ENCODE data around the gene CORO1C.
A peak's percentile ranks its signal among the peaks of the same experiment; 100 is the strongest.
"Not testable (repeated sequence)": the region's sequence is repeated elsewhere in the genome, so short reads cannot be mapped to it uniquely, and the experiment has no call there.

The CORO1C gene

GRCh38 chr12:108629824-108630476, 101.4 kb downstream of the CORO1C start:
- DNase-seq = peak; percentile 46

- no peak for DNase-seq
Measured at GRCh38 chr12:108629151-108629550, 102.2 kb downstream of the CORO1C start.

- no peak for DNase-seq
Measured at GRCh38 chr12:108627134-108627920, 104.0 kb downstream of the CORO1C start.

GRCh38 chr12:108625228-108625627, 106.1 kb downstream of the CORO1C start:
- no peak for DNase-seq

- DNase-seq = no peak
Measured at GRCh38 chr12:108623577-108623976, 107.7 kb downstream of the CORO1C start.

GRCh38 chr12:108622921-108623514, 108.3 kb downstream of the CORO1C start:
- no peak for DNase-seq

GRCh38 chr12:108622421-108622820, 108.9 kb downstream of the CORO1C start:
- no peak for DNase-seq

- DNase-seq = no peak
Measured at GRCh38 chr12:108621161-108621560, 110.2 kb downstream of the CORO1C start.

GRCh38 chr12:108620236-108620879, 111.0 kb downstream of the CORO1C start:
- no peak for DNase-seq

- no peak for DNase-seq
Measured at GRCh38 chr12:108619369-108620160, 111.8 kb downstream of the CORO1C start.

GRCh38 chr12:108618953-108619274, 112.4 kb downstream of the CORO1C start:
- DNase-seq = not testable (repeated sequence)

- DNase-seq = peak; percentile 79
Measured at GRCh38 chr12:108618079-108618952, 113.0 kb downstream of the CORO1C start.

- DNase-seq = peak; percentile 75
Measured at GRCh38 chr12:108616941-108617858, 114.1 kb downstream of the CORO1C start.

GRCh38 chr12:108616359-108616758, 115.0 kb downstream of the CORO1C start:
- DNase-seq = no peak

GRCh38 chr12:108615918-108616317, 115.4 kb downstream of the CORO1C start:
- DNase-seq = no peak

- no peak for DNase-seq
Measured at GRCh38 chr12:108614639-108615038, 116.7 kb downstream of the CORO1C start.

- DNase-seq = no peak
Measured at GRCh38 chr12:108614041-108614440, 117.3 kb downstream of the CORO1C start.

GRCh38 chr12:108613548-108613947, 117.8 kb downstream of the CORO1C start:
- no peak for DNase-seq

GRCh38 chr12:108612788-108613282, 118.5 kb downstream of the CORO1C start:
- no peak for DNase-seq

- DNase-seq = peak; percentile 58
Measured at GRCh38 chr12:108611884-108612415, 119.4 kb downstream of the CORO1C start.

Measured in stimulated activated CD4-positive, alpha-beta T cell treated with anti-CD3 and anti-CD28 coated beads, Interleukin-4, amount 100 ng/mL, for 1 hour (primary cell).